ENCODE measurements around the gene DUSP10. TPM values are rescaled to one million over a fixed set of nuclear protein-coding genes. Genes with fewer than 3 reads are reported as not detected.

Gene DUSP10
- polyA plus RNA-seq, 3 donors = 3.4 to 4.6 (median 3.4) TPM

GRCh38 chr1:221766210-221766609, 24.3 kb upstream of the DUSP10 start:
- DNase-seq (ENCODE audit: low read depth in 3 of 3, low spot score in 2 of 3) = no peak

- no peak for DNase-seq (ENCODE audit: low read depth in 3 of 3, low spot score in 2 of 3)
These were observed 23.6 kb upstream of the DUSP10 start for GRCh38 chr1:221765527-221765926.

- DNase-seq (ENCODE audit: low read depth in 3 of 3, low spot score in 2 of 3) = no peak
These were observed 20.2 kb upstream of the DUSP10 start for GRCh38 chr1:221762121-221762520.

GRCh38 chr1:221761354-221762002, 19.6 kb upstream of the DUSP10 start:
- DNase-seq (ENCODE audit: low read depth in 3 of 3, low spot score in 2 of 3) = no peak

GRCh38 chr1:221760911-221761310, 19.0 kb upstream of the DUSP10 start:
- no peak for DNase-seq (ENCODE audit: low read depth in 3 of 3, low spot score in 2 of 3)

- no peak for DNase-seq (ENCODE audit: low read depth in 3 of 3, low spot score in 2 of 3)
These were observed 17.5 kb upstream of the DUSP10 start for GRCh38 chr1:221759436-221759835.

- no peak for DNase-seq (ENCODE audit: low read depth in 3 of 3, low spot score in 2 of 3)
These were observed 16.6 kb upstream of the DUSP10 start for GRCh38 chr1:221758455-221758854.

GRCh38 chr1:221756830-221757551, 15.1 kb upstream of the DUSP10 start:
- DNase-seq (ENCODE audit: low read depth in 3 of 3, low spot score in 2 of 3) = no peak

GRCh38 chr1:221753828-221754188, 11.9 kb upstream of the DUSP10 start:
- DNase-seq (ENCODE audit: low read depth in 3 of 3, low spot score in 2 of 3) = no peak

GRCh38 chr1:221751226-221751887, 9.5 kb upstream of the DUSP10 start:
- DNase-seq (ENCODE audit: low read depth in 3 of 3, low spot score in 2 of 3) = no peak

GRCh38 chr1:221748981-221749380, 7.1 kb upstream of the DUSP10 start:
- no peak for DNase-seq (ENCODE audit: low read depth in 3 of 3, low spot score in 2 of 3)

- no peak for DNase-seq (ENCODE audit: low read depth in 3 of 3, low spot score in 2 of 3)
These were observed 6.0 kb upstream of the DUSP10 start for GRCh38 chr1:221747839-221748238.

- DNase-seq (ENCODE audit: low read depth in 3 of 3, low spot score in 2 of 3) = peak in 2 of 3 donors; percentile 23
These were observed 1.7 kb upstream of the DUSP10 start for GRCh38 chr1:221743416-221744208.

- DNase-seq (ENCODE audit: low read depth in 3 of 3, low spot score in 2 of 3) = peak in 1 of 3 donors; percentile 42
These were observed 896 bp upstream of the DUSP10 start for GRCh38 chr1:221742555-221743415.

- peak; percentile 41 to 65 (median 53) for DNase-seq (ENCODE audit: low read depth in 3 of 3, low spot score in 2 of 3)
These were observed 741 bp downstream of the DUSP10 start for GRCh38 chr1:221740993-221741702.

GRCh38 chr1:221740369-221740992, 1.4 kb downstream of the DUSP10 start:
- DNase-seq (ENCODE audit: low read depth in 3 of 3, low spot score in 2 of 3) = no peak

- no peak for DNase-seq (ENCODE audit: low read depth in 3 of 3, low spot score in 2 of 3)
These were observed 2.2 kb downstream of the DUSP10 start for GRCh38 chr1:221739677-221740025.

GRCh38 chr1:221739018-221739676, 2.7 kb downstream of the DUSP10 start:
- no peak for DNase-seq (ENCODE audit: low read depth in 3 of 3, low spot score in 2 of 3)

GRCh38 chr1:221736714-221737113, 5.2 kb downstream of the DUSP10 start:
- no peak for DNase-seq (ENCODE audit: low read depth in 3 of 3, low spot score in 2 of 3)

Data from right renal cortex interstitium (tissue), 3 donors.